Measurements from ENCODE around the gene RNPEP.

The RNPEP gene

DNA sequence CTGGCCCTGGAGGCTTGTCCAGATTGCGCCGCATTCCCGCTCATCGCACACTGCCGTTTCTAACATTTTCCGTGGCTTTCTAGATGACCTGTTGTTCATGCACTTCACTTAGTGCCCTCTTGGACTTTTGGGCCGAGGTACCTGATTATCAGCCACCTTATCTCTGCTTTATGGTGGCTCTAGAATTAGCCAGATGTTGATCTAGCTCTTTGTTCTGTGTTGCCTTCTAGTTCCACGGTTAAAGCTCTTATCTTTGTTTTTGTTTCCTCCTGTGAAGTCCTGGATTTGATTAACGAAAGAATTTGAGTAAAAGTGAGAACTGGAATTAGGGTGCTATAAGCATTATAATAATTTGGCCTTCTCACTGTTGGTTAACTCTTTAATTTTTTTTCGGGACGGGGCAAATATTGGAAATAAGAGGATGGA, 945 bp downstream of the RNPEP start:
- Mint-ChIP-seq H3K9me3 (no peaks in the 10 kb centered on the region), H3K36me3 (ENCODE audit: low read depth) (peaks cover 11% of the 10 kb centered on the region), H3K27me3 (no peaks in the 10 kb centered on the region), H3K27ac (peak overlapping the region; percentile 86), H3K4me1 (ENCODE audit: low read depth) (peaks cover 24% of the 10 kb centered on the region), H3K4me3 (peak overlapping the region; percentile 85)
- no peak for DNase-seq

- H3K4me3 Mint-ChIP-seq: peak overlapping the region; percentile 85
- H3K9me3 Mint-ChIP-seq: no peaks in the 10 kb centered on the region
- H3K27ac Mint-ChIP-seq: no peak overlapping the region
- no peak for DNase-seq
- H3K27me3 Mint-ChIP-seq: no peaks in the 10 kb centered on the region
- H3K36me3 Mint-ChIP-seq (ENCODE audit: low read depth): peaks cover 21% of the 10 kb centered on the region
- H3K4me1 Mint-ChIP-seq (ENCODE audit: low read depth): peaks cover 24% of the 10 kb centered on the region
These were observed 2.0 kb downstream of the RNPEP start for GRCh38 chr1:201984446-201984845.

GRCh38 chr1:201985355-201985754, 2.9 kb downstream of the RNPEP start:
- peaks cover 24% of the 10 kb centered on the region for H3K4me1 Mint-ChIP-seq (ENCODE audit: low read depth)
- no peaks in the 10 kb centered on the region for H3K27me3 Mint-ChIP-seq
- no peak for DNase-seq
- H3K36me3 Mint-ChIP-seq (ENCODE audit: low read depth): peaks cover 31% of the 10 kb centered on the region
- H3K9me3 Mint-ChIP-seq: no peaks in the 10 kb centered on the region
- no peak overlapping the region for H3K4me3 Mint-ChIP-seq
- no peak overlapping the region for H3K27ac Mint-ChIP-seq

- no peaks in the 10 kb centered on the region for H3K9me3 Mint-ChIP-seq
- no peak overlapping the region for H3K4me3 Mint-ChIP-seq
- no peaks in the 10 kb centered on the region for H3K27me3 Mint-ChIP-seq
- peaks cover 12% of the 10 kb centered on the region for H3K4me1 Mint-ChIP-seq (ENCODE audit: low read depth)
- no peak overlapping the region for H3K27ac Mint-ChIP-seq
- H3K36me3 Mint-ChIP-seq (ENCODE audit: low read depth): peaks cover 49% of the 10 kb centered on the region
- no peak for DNase-seq
These were observed 6.2 kb downstream of the RNPEP start for GRCh38 chr1:201988601-201989000.

DNA sequence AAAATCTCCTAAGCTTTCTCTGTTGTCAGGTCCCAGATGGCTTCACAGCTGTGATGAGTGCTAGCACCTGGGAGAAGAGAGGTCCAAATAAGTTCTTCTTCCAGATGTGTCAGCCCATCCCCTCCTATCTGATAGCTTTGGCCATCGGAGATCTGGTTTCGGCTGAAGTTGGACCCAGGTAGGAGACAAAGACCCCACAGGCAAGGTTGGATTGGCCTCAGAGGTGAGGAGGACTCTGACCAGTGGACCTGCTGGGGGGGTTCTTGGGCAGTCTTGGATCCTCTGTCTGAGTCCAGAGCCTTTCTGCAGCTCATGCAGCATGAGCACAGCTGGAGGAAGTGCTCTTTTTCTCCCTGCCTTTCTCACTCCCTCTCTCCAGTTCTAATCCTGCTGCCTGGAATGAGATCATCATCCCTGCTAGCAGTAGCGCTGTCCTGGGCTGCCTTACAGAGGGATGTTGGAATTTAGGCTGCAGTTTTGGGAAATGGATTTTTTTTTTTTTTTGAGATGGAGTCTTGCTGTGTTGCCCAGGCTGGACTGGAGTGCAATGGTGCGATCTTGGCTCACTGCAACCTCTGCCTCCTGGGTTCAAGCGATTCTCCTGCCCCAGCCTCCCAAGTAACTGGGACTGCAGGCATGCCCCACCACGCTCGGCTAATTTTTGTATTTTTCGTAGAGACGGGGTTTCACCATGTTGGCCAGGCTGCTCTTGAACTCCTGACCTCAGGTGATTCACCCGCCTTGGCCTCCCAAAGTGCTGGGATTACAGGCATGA, 7.1 kb downstream of the RNPEP start:
- Mint-ChIP-seq H3K27ac (no peak overlapping the region), H3K4me3 (no peak overlapping the region), H3K36me3 (ENCODE audit: low read depth) (peaks cover 59% of the 10 kb centered on the region), H3K27me3 (no peaks in the 10 kb centered on the region), H3K9me3 (no peaks in the 10 kb centered on the region), H3K4me1 (ENCODE audit: low read depth) (peaks cover 5% of the 10 kb centered on the region)
- DNase-seq: no peak

DNA sequence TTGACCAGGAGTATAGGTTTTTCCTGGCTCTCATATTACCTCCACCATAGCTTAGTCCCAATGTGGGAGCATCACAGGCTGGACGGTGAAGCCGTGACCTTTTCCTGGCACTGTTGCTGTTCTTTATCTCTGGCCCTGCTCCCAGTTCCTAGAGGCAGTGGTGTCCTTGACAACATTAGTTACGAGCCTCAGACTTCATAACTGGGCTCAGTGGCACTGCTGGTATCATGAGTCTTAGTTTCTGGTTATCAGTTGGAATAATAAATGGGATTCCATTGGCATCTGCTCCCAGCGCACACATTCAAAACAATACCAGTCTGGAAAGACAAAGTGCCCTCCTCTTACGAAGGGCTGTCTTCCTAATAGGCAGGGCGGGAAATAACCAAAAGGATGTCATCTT, 8.0 kb downstream of the RNPEP start:
- DNase-seq: no peak
- Mint-ChIP-seq H3K27me3 (no peaks in the 10 kb centered on the region), H3K27ac (no peak overlapping the region), H3K36me3 (ENCODE audit: low read depth) (peaks cover 63% of the 10 kb centered on the region), H3K4me3 (no peak overlapping the region), H3K4me1 (ENCODE audit: low read depth) (peaks cover 3% of the 10 kb centered on the region), H3K9me3 (no peaks in the 10 kb centered on the region)

DNA sequence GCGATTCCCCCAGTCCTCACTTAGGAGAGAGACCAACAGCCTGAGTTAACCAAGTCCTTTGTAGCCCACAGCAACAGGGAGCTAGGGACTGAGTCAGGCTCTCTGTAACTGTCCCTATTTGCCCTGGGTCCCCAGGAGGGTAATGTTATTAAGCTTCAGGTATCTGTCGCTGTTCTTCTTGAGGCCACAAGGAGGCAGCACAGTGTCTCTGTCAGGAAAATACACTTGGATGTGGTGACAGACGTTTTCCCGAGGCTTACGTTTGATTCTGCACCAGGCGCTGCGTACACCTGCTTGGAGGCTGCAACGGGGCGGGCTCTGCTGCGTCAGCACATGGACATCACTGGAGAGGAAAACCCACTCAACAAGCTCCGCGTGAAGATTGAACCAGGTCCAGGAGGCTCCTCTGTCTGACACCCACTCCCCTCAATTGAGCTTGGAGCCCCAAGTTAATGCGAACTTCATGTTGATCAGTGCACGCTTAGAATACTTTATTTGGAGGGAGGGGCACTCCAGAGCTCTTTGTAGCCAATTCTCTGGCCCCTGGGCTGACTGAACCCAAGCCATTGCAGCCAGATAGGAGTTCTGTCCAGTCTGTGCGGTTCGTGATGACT, 17.3 kb downstream of the RNPEP start:
- Mint-ChIP-seq H3K9me3 (no peaks in the 10 kb centered on the region), H3K27ac (no peak overlapping the region), H3K4me1 (ENCODE audit: low read depth) (no peaks in the 10 kb centered on the region), H3K4me3 (no peak overlapping the region), H3K27me3 (no peaks in the 10 kb centered on the region), H3K36me3 (ENCODE audit: low read depth) (peaks cover 84% of the 10 kb centered on the region)
- DNase-seq: peak; percentile 36

GRCh38 chr1:202002507-202002906, 20.1 kb downstream of the RNPEP start:
- Mint-ChIP-seq H3K36me3 (ENCODE audit: low read depth) (peaks cover 82% of the 10 kb centered on the region), H3K4me3 (no peak overlapping the region)

GRCh38 chr1:202004711-202005110, 22.3 kb downstream of the RNPEP start:
- Mint-ChIP-seq H3K9me3 (no peaks in the 10 kb centered on the region), H3K4me3 (no peak overlapping the region), H3K36me3 (ENCODE audit: low read depth) (peaks cover 67% of the 10 kb centered on the region)

More at GRCh38 chr1:202002507-202002906, 20.1 kb downstream of the RNPEP start:
- DNase-seq: no peak
- Mint-ChIP-seq H3K9me3 (no peaks in the 10 kb centered on the region), H3K4me1 (ENCODE audit: low read depth) (no peaks in the 10 kb centered on the region), H3K27me3 (no peaks in the 10 kb centered on the region), H3K27ac (no peak overlapping the region)

GRCh38 chr1:202005958-202006357, 23.5 kb downstream of the RNPEP start:
- Mint-ChIP-seq H3K4me3 (no peak overlapping the region), H3K27ac (no peak overlapping the region), H3K4me1 (ENCODE audit: low read depth) (no peaks in the 10 kb centered on the region), H3K36me3 (ENCODE audit: low read depth) (peaks cover 55% of the 10 kb centered on the region), H3K9me3 (no peaks in the 10 kb centered on the region), H3K27me3 (no peaks in the 10 kb centered on the region)
- no peak for DNase-seq

More at GRCh38 chr1:202004711-202005110, 22.3 kb downstream of the RNPEP start:
- H3K27ac Mint-ChIP-seq: no peak overlapping the region
- no peaks in the 10 kb centered on the region for H3K27me3 Mint-ChIP-seq
- no peaks in the 10 kb centered on the region for H3K4me1 Mint-ChIP-seq (ENCODE audit: low read depth)
- DNase-seq: no peak

- H3K27ac Mint-ChIP-seq: no peak overlapping the region
- H3K36me3 Mint-ChIP-seq (ENCODE audit: low read depth): peaks cover 46% of the 10 kb centered on the region
- H3K9me3 Mint-ChIP-seq: no peaks in the 10 kb centered on the region
- no peaks in the 10 kb centered on the region for H3K27me3 Mint-ChIP-seq
- no peaks in the 10 kb centered on the region for H3K4me1 Mint-ChIP-seq (ENCODE audit: low read depth)
- DNase-seq: no peak
- H3K4me3 Mint-ChIP-seq: no peak overlapping the region
These were observed 24.9 kb downstream of the RNPEP start for GRCh38 chr1:202007304-202007703.

DNA sequence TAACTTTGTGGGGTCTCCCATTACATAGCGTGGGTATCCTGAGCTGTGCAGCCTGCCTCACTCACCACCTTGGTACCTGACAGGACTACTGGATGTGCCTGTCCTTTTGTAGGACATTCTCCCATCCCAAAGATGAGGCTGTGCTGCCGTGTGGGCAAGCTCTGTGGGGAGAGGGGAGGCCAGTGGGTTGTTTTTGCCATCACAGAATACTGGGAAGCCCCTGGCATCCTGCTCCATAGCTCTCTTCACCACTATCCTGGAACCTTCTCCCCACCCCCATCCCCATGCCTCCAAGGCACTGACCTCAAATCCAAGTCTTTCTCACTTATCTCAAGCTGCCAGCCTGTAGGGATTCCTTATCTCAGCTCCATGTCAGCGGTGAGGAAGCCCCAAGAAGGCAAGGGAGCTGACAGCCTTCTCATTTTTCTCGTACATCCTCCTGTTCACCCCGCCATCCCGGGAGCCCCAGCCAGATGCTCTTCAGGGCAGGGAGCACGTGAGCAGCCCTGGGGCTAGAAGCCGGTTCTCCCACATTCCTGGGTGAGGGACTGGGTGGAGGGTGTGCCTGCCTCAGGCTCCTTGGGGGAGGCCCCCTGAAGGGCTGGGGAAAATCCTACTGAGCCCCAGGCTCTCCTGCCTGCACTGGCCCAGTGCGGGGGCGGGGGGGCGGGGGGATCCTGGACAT, 25.5 kb downstream of the RNPEP start:
- H3K4me3 Mint-ChIP-seq: no peak overlapping the region
- no peaks in the 10 kb centered on the region for H3K9me3 Mint-ChIP-seq
- no peak for DNase-seq
- H3K27ac Mint-ChIP-seq: no peak overlapping the region
- peaks cover 39% of the 10 kb centered on the region for H3K36me3 Mint-ChIP-seq (ENCODE audit: low read depth)
- no peaks in the 10 kb centered on the region for H3K4me1 Mint-ChIP-seq (ENCODE audit: low read depth)
- no peaks in the 10 kb centered on the region for H3K27me3 Mint-ChIP-seq

DNA sequence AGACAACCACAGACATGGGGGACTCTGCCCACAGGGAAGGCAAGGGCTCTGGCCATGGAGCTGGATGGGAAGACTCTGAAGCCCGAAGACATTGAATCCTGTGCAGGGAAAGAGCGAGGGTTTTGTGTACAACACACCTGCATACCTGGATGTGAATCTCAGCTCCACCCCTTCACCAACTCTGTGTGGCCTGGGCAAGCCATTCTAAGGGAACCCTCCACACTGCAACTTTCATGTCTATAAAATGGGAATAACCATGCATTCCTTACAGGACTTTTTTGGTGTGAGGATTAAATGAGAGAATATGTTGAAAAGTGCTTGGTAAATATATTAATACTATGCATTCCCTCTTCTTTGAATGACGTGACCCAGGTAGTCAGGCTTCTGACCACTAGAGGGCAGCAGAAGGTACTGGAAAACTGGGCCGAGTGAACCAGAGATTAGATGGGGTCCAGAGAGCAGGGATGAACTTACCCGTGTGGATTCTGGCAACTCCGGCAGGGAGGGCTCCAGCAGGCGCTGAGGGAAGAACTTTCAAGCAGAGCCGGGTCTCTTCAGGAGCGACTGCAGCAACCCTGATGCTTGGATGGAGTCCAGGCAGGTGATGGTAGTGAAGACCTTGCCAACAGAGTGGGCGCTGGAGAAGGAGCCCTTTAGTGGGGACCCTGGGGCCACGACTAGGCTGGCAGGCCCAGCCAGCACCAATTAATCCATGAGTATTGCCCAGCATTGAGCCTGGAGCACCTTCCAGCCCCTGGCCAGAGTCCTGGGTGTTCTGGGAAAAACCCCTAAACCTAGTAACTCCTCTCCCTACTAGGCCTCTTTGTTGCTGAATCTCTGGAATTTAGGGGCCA, 27.1 kb downstream of the RNPEP start:
- Mint-ChIP-seq H3K36me3 (ENCODE audit: low read depth) (peaks cover 23% of the 10 kb centered on the region), H3K4me3 (no peak overlapping the region), H3K27ac (no peak overlapping the region), H3K9me3 (no peaks in the 10 kb centered on the region), H3K4me1 (ENCODE audit: low read depth) (no peaks in the 10 kb centered on the region), H3K27me3 (no peaks in the 10 kb centered on the region)
- peak; percentile 64 for DNase-seq
